Measurements from ENCODE around the gene RASSF8. TPM values are rescaled to one million over a fixed set of nuclear protein-coding genes. Genes with fewer than 3 reads are reported as not detected.

The RASSF8 gene
- total and polyA plus RNA-seq, 2 donors (not counting 3 experiments of a cell fraction or from before 2014, with no cell fraction given), result 11.1 to 59.3 TPM

- no peaks in the 10 kb centered on the region for H4K20me1 ChIP-seq (replicated peaks; ENCODE audit: control insufficient read depth, extremely low read depth, insufficient read depth, low read length)
- BruUV-seq (replicated peaks), result no TSS peak
- no peaks in the 10 kb centered on the region for H3K36me3 ChIP-seq (ENCODE audit: control insufficient read depth in 2 of 2, extremely low read depth in 1 of 2, insufficient read depth in 2 of 2, low read length in 2 of 2)
- H3K79me2 ChIP-seq (ENCODE audit: control insufficient read depth, insufficient read depth, low read length), result no peaks in the 10 kb centered on the region
- dilution Hi-C loops (cut with MboI; ENCODE audit: extremely low pct_ligation_motif_present, low sequenced_read_pairs) (no loop called here), intact Hi-C loops (cut with micrococcal nuclease) (loop anchor here (1.0 to 10.0 kb wide), 5 partner anchors 74 to 401 kb away; partner anchors contain the start of gene SSPN)
- ChIA-PET CTCF (interaction anchor here (0.7 to 4.4 kb wide), 11 partner anchors 9 to 578 kb away, joined by 3 to 24 read pairs (median 7); partner anchors contain the start of gene SSPN), POLR2A (interaction anchor here (1.7 kb wide), 1 partner anchor 9 kb away, joined by 6 read pairs; no protein-coding TSS in a partner anchor)
- H3K27ac ChIP-seq (ENCODE audit: insufficient read depth, low read depth, low read length), result no peak overlapping the region
- no peak for TF ChIP-seq GATA2 (IDR thresholded peaks at IDR 0.05; ENCODE audit: insufficient read depth, insufficient read length, low read depth, low read length)
- no peak for TF ChIP-seq POLR2A (IDR thresholded peaks at IDR 0.05; ENCODE audit: low read depth, low read length)
- TF ChIP-seq JUN (IDR thresholded peaks at IDR 0.05; ENCODE audit: borderline replicate concordance, insufficient read depth, insufficient read length, low read depth), result no peak
- TF ChIP-seq MYC (IDR thresholded peaks at IDR 0.05; ENCODE audit: low read depth, low read length), result no peak
- no peak for TF ChIP-seq POLR2AphosphoS5 (IDR thresholded peaks at IDR 0.05; ENCODE audit: insufficient read depth, low read depth, low read length)
- no peak for TF ChIP-seq EZH2 (IDR thresholded peaks at IDR 0.05; ENCODE audit: borderline replicate concordance, low read depth, low read length, severe bottlenecking)
- no peak for TF ChIP-seq MAX (IDR thresholded peaks at IDR 0.05; ENCODE audit: insufficient read depth, insufficient read length)
- TF ChIP-seq CTCF (IDR thresholded peaks at IDR 0.05; ENCODE audit: extremely low read depth in 1 of 2, insufficient read depth in 1 of 2, low read depth in 1 of 2, low read length in 2 of 2), result no peak
- TF ChIP-seq FOS (IDR thresholded peaks at IDR 0.05; ENCODE audit: borderline replicate concordance, insufficient read depth, low read length), result no peak
- H3K9ac ChIP-seq (replicated peaks; ENCODE audit: extremely low read depth, insufficient read depth, low read length), result no peak overlapping the region
- peaks cover 30 to 39% of the 10 kb centered on the region in 2 experiments for H3K27me3 ChIP-seq (ENCODE audit: control insufficient read depth in 2 of 2, insufficient read depth in 2 of 2, low read length in 2 of 2)
- H2AFZ ChIP-seq (ENCODE audit: low read depth, low read length), result no peak overlapping the region
- no peak for FAIRE-seq
- H3K9me1 ChIP-seq (replicated peaks; ENCODE audit: control insufficient read depth, extremely low read depth, insufficient read depth, low read length), result no peaks in the 10 kb centered on the region
- DNase-seq (ENCODE audit: low read depth, low spot score), result peak; percentile 32
- peak overlapping the region; percentile 84 for H3K4me2 ChIP-seq (ENCODE audit: insufficient read depth, low read length)
- H3K4me3 ChIP-seq (replicated peaks in 1 of 3; ENCODE audit: insufficient read depth in 1 of 3, low read depth in 1 of 3, low read length in 3 of 3), result peak overlapping the region in 1 of 3 experiments; percentile 56
- peaks cover 23% of the 10 kb centered on the region for H3K4me1 ChIP-seq (ENCODE audit: control insufficient read depth, extremely low read depth, insufficient read depth, low read length)
- H3K9me3 ChIP-seq (replicated peaks; ENCODE audit: control insufficient read depth, insufficient read depth, low read length), result no peaks in the 10 kb centered on the region
Measured at GRCh38 chr12:26123482-26123980, 165.0 kb downstream of the RASSF8 start.

Data from endothelial cell of umbilical vein (primary cell).